PC-9 (cell line): ENCODE measurements around the gene PTPRD. TPM values are rescaled to one million over a fixed set of nuclear protein-coding genes. Genes with fewer than 3 reads are reported as not detected.

Experiments
- BruUV-seq: library from RNA; stranded (reverse); fragments of 400-500 nt; replicated peaks from 2 replicates; lab custom pipeline; 2021; lab: Mats Ljungman, UMichigan
- CTCF ChIA-PET: fragments of 300-600 bp; sonication (Branson Sonifier 250); formaldehyde crosslinking; loops from one replicate; lab custom pipeline; 2022; ENCODE audit warnings: antibody characterized with exemption; lab: Charles Lee
- POLR2A ChIA-PET: fragments of 300-600 bp; sonication (Branson Sonifier 250); formaldehyde crosslinking; loops from one replicate; lab custom pipeline; 2022; ENCODE audit warnings: antibody characterized with exemption; ENCODE audit not compliant: unreplicated experiment; lab: Charles Lee
- DNase-seq, 2 experiments: peaks; one replicate each; pipeline versions ENCODE4 v3.0.0 to v3.0.0-alpha.2; 2015 to 2022; ENCODE audit warnings: mixed read lengths in 1 of 2
- H2AFZ ChIP-seq: fragments of 200-600 bp; sonication (generic); 2 replicates; pipeline ENCODE4 v1.8.1; 2017; ENCODE audit warnings: antibody characterized with exemption
- H3F3A ChIP-seq: fragments of 200-600 bp; sonication (generic); 2 replicates; pipeline ENCODE4 v1.8.1; 2017; ENCODE audit warnings: antibody characterized with exemption, mild to moderate bottlenecking, low read depth; ENCODE audit not compliant: insufficient read depth
- H3K27ac ChIP-seq: fragments of 200-600 bp; sonication (generic); 2 replicates; pipeline ENCODE4 v1.6.1; 2016; ENCODE audit warnings: mixed run types
- H3K27me3 ChIP-seq: fragments of 200-600 bp; sonication (generic); 2 replicates; pipeline ENCODE4 v1.6.1; 2016; ENCODE audit warnings: low read depth, mixed run types; ENCODE audit not compliant: insufficient read depth
- H3K36me3 ChIP-seq: fragments of 200-600 bp; sonication (generic); 2 replicates; pipeline ENCODE4 v1.6.1; 2016; ENCODE audit warnings: low read depth, mixed run types
- H3K4me1 ChIP-seq: fragments of 200-600 bp; sonication (generic); replicated peaks from 2 replicates; pipeline ENCODE4 v1.6.1; 2016; ENCODE audit warnings: mixed run types; ENCODE audit not compliant: insufficient read depth
- H3K4me2 ChIP-seq: fragments of 200-600 bp; sonication (generic); 2 replicates; pipeline ENCODE4 v1.6.1; 2017; ENCODE audit warnings: mixed run types
- H3K4me3 ChIP-seq: fragments of 200-600 bp; sonication (generic); 2 replicates; pipeline ENCODE4 v1.6.1; 2016; ENCODE audit warnings: mixed run types
- H3K79me2 ChIP-seq: fragments of 200-600 bp; sonication (generic); 2 replicates; pipeline ENCODE4 v1.6.1; 2017; ENCODE audit warnings: low read depth, mixed run types
- H3K9me2 ChIP-seq: fragments of 200-600 bp; sonication (generic); 2 replicates; pipeline ENCODE4 v1.8.1; 2017; ENCODE audit warnings: mild to moderate bottlenecking; ENCODE audit not compliant: insufficient read depth
- H3K9me3 ChIP-seq: fragments of 200-600 bp; sonication (generic); 2 replicates; pipeline ENCODE4 v1.8.1; 2016; ENCODE audit warnings: low read depth; ENCODE audit not compliant: insufficient read depth
- H4K20me1 ChIP-seq: fragments of 200-600 bp; sonication (generic); 2 replicates; pipeline ENCODE4 v1.8.1; 2017; ENCODE audit not compliant: insufficient read depth
- EZH2 ChIP-seq: fragments of 200-600 bp; sonication (generic); IDR thresholded peaks from 2 replicates; pipeline ENCODE4 v1.8.0; 2017; ENCODE audit warnings: antibody characterized with exemption, low read depth
- intact Hi-C: fragments of 100-400 bp; cut with micrococcal nuclease; formaldehyde crosslinking; loops from one replicate; pipeline ENCODE4 v1.10.0; 2022; ENCODE audit not compliant: unreplicated experiment
- total RNA-seq: library from RNA; stranded (reverse); gene quantifications from 2 replicates; pipeline ENCODE4 v1.2.3, GENCODE V29; 2021
- TF ChIP-seq, protein P1 (sequence below): fragments of 200-600 bp; sonication (generic); conservative IDR thresholded peaks from 2 replicates; pipeline ENCODE4 v1.6.1; 2017; ENCODE audit warnings: mixed run types, antibody characterized with exemption, mild to moderate bottlenecking, moderate library complexity

PTPRD gene
- total RNA-seq, 1 experiment from 2014 or later = not detected

DNA sequence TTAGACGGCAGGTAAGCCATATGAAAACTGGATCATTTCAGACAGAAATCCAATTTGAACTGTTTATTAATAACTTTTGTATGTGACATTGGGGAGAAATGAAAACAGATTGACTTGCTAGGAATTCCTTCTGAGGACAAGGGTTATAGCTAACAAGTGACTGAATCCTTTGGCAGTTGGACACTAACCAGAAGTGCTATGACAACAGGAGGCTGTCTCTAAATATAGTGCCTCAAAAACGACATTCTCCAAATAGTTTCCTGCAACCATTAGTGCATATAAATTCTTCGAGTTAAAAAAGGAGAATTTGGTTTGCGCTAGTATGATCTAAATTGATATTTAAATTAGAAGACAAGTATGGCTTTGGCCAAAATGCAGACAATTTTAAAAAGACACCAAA lies 338.6 kb downstream of the PTPRD start:
- no peak for TF ChIP-seq EZH2
- no peaks in the 10 kb centered on the region for H3K4me1 ChIP-seq
- no peaks in the 10 kb centered on the region for H3K36me3 ChIP-seq
- H4K20me1 ChIP-seq = no peaks in the 10 kb centered on the region
- DNase-seq = no peak
- H3F3A ChIP-seq = no peaks in the 10 kb centered on the region
- no peak overlapping the region for H2AFZ ChIP-seq
- H3K27ac ChIP-seq = no peak overlapping the region
- no TSS peak for BruUV-seq
- POLR2A ChIA-PET = no interaction called here
- intact Hi-C loops = no loop called here
- CTCF ChIA-PET = no interaction called here
- no peaks in the 10 kb centered on the region for H3K79me2 ChIP-seq
- H3K4me3 ChIP-seq = no peak overlapping the region
- no peaks in the 10 kb centered on the region for H3K9me2 ChIP-seq
- no peaks in the 10 kb centered on the region for H3K27me3 ChIP-seq
- no peak overlapping the region for H3K4me2 ChIP-seq
- no peaks in the 10 kb centered on the region for H3K9me3 ChIP-seq

DNA sequence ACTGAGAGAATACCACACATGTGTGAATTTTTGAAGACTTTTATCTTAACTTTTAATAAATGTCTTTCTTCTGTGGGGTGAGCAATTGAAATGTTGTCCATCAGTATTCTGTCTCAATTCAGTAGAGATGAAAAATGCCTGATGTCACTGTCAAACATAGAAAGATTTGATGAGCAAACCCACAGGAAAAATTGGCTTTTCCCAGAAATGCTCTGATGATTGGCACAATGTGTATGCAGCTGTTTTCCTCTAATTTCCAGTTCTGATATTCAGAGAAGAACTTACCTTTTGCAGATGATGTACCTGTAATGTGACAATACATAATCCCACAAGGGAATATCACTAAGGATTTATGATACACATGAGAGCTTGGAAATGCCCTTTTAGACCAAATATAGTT lies 340.0 kb downstream of the PTPRD start:
- TF ChIP-seq, protein P1, sequence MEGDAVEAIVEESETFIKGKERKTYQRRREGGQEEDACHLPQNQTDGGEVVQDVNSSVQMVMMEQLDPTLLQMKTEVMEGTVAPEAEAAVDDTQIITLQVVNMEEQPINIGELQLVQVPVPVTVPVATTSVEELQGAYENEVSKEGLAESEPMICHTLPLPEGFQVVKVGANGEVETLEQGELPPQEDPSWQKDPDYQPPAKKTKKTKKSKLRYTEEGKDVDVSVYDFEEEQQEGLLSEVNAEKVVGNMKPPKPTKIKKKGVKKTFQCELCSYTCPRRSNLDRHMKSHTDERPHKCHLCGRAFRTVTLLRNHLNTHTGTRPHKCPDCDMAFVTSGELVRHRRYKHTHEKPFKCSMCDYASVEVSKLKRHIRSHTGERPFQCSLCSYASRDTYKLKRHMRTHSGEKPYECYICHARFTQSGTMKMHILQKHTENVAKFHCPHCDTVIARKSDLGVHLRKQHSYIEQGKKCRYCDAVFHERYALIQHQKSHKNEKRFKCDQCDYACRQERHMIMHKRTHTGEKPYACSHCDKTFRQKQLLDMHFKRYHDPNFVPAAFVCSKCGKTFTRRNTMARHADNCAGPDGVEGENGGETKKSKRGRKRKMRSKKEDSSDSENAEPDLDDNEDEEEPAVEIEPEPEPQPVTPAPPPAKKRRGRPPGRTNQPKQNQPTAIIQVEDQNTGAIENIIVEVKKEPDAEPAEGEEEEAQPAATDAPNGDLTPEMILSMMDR = no peak
- TF ChIP-seq EZH2 = no peak
- Histone ChIP-seq H3K4me2 (no peak overlapping the region), H3K4me3 (no peak overlapping the region), H3K27ac (no peak overlapping the region), H3K27me3 (no peaks in the 10 kb centered on the region), H3F3A (no peaks in the 10 kb centered on the region), H3K79me2 (no peaks in the 10 kb centered on the region), H2AFZ (no peak overlapping the region), H3K9me3 (no peaks in the 10 kb centered on the region), H4K20me1 (no peaks in the 10 kb centered on the region), H3K4me1 (no peaks in the 10 kb centered on the region), H3K36me3 (no peaks in the 10 kb centered on the region), H3K9me2 (no peaks in the 10 kb centered on the region)
- intact Hi-C loops = no loop called here
- no TSS peak for BruUV-seq
- DNase-seq = no peak
- POLR2A ChIA-PET = no interaction called here
- CTCF ChIA-PET = no interaction called here

DNA sequence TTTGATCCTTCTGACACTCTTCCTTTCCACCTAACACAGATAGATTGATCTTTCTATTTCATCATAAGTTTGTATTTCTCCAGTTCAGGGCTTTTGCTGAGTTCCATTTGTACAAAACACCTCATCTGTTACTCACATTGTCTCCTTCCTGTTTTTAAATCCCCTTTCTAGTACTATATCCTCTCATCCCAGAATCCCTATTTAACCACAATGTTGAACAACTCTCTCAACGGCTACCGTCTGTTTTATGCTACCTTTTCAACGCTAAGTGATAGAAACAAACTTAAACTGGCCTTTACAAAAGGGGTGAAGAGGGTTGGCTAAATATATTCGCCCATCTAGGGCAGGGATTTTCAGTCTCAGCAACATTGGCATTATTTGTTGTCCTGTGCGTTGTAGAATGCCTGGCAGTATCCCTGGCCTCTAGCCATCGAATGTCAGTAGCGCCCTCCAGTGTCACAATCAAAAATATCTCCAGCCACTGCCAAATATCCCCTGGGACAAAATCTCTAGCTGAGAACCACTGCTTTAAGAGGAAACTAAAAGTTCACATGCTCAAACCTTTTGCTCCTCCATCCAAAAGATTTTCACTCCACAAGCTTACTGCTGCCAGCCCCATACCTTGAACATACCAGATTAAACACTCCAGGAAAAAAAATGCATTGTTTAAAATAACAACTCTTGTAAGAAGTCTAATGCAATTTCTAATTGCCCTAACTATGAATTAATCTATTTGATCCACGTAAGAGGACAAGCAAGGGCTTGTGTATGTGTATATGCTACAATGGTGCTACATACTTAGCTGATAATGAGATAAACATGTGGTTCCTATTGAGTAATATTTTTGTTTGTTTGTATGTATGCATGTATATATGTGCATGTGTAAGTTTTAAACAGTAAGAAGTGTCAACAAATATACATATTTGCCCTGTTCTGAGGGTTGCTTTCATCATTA lies 344.0 kb downstream of the PTPRD start:
- Histone ChIP-seq H3K27me3 (no peaks in the 10 kb centered on the region), H4K20me1 (no peaks in the 10 kb centered on the region), H2AFZ (no peak overlapping the region), H3K27ac (no peak overlapping the region), H3F3A (no peaks in the 10 kb centered on the region), H3K9me2 (no peaks in the 10 kb centered on the region), H3K4me3 (no peak overlapping the region), H3K4me1 (no peaks in the 10 kb centered on the region), H3K79me2 (no peaks in the 10 kb centered on the region), H3K4me2 (no peak overlapping the region), H3K9me3 (no peaks in the 10 kb centered on the region), H3K36me3 (no peaks in the 10 kb centered on the region)
- no peak for TF ChIP-seq EZH2
- TF ChIP-seq, protein P1 = peak; percentile 31; the same call in 1 of the 2 replicates
- CTCF ChIA-PET = no interaction called here
- no TSS peak for BruUV-seq
- POLR2A ChIA-PET = no interaction called here
- DNase-seq = no peak
- intact Hi-C loops = no loop called here
